HG03045 (cell line): ENCODE data around the gene LLGL2.
"Not testable (repeated sequence)": the region's sequence is repeated elsewhere in the genome, so short reads cannot be mapped to it uniquely, and the experiment has no call there.

Source experiments
- ATAC-seq: cut with Tn5 transposase; IDR thresholded peaks from one replicate; pipeline ENCODE4 v1.9.1; 2021; ENCODE audit warnings: mild to moderate bottlenecking, moderate library complexity; ENCODE audit not compliant: unreplicated experiment

Gene LLGL2

GRCh38 chr17:75507733-75508719, 17.5 kb upstream of the LLGL2 start:
- ATAC-seq = no peak

GRCh38 chr17:75508931-75509361, 16.6 kb upstream of the LLGL2 start:
- no peak for ATAC-seq

- ATAC-seq = no peak
These were observed 15.8 kb upstream of the LLGL2 start for GRCh38 chr17:75509528-75510258.

GRCh38 chr17:75511270-75511609, 14.3 kb upstream of the LLGL2 start:
- no peak for ATAC-seq

GRCh38 chr17:75511610-75512575, 13.6 kb upstream of the LLGL2 start:
- no peak for ATAC-seq

- ATAC-seq = no peak
These were observed 12.4 kb upstream of the LLGL2 start for GRCh38 chr17:75512926-75513640.

GRCh38 chr17:75513641-75514000, 11.9 kb upstream of the LLGL2 start:
- ATAC-seq = no peak

GRCh38 chr17:75514299-75514918, 11.1 kb upstream of the LLGL2 start:
- no peak for ATAC-seq

GRCh38 chr17:75514919-75515495, 10.5 kb upstream of the LLGL2 start:
- no peak for ATAC-seq

- peak; percentile 41 for ATAC-seq
These were observed 9.8 kb upstream of the LLGL2 start, which contains the start of gene CASKIN2 for GRCh38 chr17:75515496-75516254. TSS of gene CASKIN2 (minus strand) at chr17:75515537. CDS start at chr17:75513804, 1,733 bp downstream.

- peak; percentile 76 for ATAC-seq
These were observed 9.3 kb upstream of the LLGL2 start, which contains the start of gene TSEN54 for GRCh38 chr17:75516255-75516618. TSS of gene TSEN54 (plus strand) at chr17:75516528. CDS start at chr17:75516561, 33 bp downstream.

- peak; percentile 14 for ATAC-seq
These were observed 8.7 kb upstream of the LLGL2 start for GRCh38 chr17:75516619-75517296.

- no peak for ATAC-seq
These were observed 8.1 kb upstream of the LLGL2 start for GRCh38 chr17:75517297-75517865.

- ATAC-seq = no peak
These were observed 7.3 kb upstream of the LLGL2 start for GRCh38 chr17:75518201-75518600.

GRCh38 chr17:75518983-75519537, 6.4 kb upstream of the LLGL2 start:
- ATAC-seq = no peak

GRCh38 chr17:75520413-75520812, 5.1 kb upstream of the LLGL2 start:
- ATAC-seq = not testable (repeated sequence)

GRCh38 chr17:75521290-75521689, 4.2 kb upstream of the LLGL2 start:
- no peak for ATAC-seq
